GM12865 (cell line): ENCODE results near the gene ZNF229.
"Not testable (repeated sequence)": the region's sequence is repeated elsewhere in the genome, so short reads cannot be mapped to it uniquely, and the experiment has no call there.

Source experiments
- DNase-seq: peaks from one replicate; pipeline ENCODE4 v3.0.0; 2010; ENCODE audit warnings: low read depth
- H3K4me3 ChIP-seq: 2 replicates; pipeline ENCODE4 v1.5.1; 2011; ENCODE audit warnings: mild to moderate bottlenecking, low read depth, low read length, control low read depth
- TF ChIP-seq, protein P1 (sequence below): IDR thresholded peaks from 2 replicates; pipeline ENCODE4 v1.5.1; 2011; ENCODE audit warnings: low read length, control low read depth, low read depth, inconsistent platforms; ENCODE audit not compliant: insufficient read depth; ENCODE audit errors: missing control alignments

ZNF229 gene

DNA sequence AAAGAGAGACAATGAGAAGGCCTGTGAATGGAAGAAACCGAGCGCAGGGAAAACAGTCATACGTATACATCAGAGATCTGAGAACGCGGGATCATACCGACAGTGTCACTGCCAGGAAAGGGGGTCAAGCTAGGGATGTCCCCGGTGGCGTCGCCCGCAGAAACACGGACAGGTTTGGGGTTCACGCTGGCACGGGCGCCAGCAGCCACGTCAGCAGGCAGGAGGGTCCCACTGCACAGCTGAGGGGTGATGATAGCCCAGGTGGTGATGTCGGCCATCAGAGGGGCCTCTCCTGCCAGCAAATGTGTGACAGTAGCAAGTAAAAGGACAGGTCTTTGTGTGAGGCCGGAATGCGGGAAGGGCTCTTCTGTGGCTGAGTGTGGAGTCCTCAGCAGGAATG, 3.4 kb upstream of the ZNF229 start:
- TF ChIP-seq, protein P1, sequence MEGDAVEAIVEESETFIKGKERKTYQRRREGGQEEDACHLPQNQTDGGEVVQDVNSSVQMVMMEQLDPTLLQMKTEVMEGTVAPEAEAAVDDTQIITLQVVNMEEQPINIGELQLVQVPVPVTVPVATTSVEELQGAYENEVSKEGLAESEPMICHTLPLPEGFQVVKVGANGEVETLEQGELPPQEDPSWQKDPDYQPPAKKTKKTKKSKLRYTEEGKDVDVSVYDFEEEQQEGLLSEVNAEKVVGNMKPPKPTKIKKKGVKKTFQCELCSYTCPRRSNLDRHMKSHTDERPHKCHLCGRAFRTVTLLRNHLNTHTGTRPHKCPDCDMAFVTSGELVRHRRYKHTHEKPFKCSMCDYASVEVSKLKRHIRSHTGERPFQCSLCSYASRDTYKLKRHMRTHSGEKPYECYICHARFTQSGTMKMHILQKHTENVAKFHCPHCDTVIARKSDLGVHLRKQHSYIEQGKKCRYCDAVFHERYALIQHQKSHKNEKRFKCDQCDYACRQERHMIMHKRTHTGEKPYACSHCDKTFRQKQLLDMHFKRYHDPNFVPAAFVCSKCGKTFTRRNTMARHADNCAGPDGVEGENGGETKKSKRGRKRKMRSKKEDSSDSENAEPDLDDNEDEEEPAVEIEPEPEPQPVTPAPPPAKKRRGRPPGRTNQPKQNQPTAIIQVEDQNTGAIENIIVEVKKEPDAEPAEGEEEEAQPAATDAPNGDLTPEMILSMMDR: no peak
- H3K4me3 ChIP-seq: no peak overlapping the region
- no peak for DNase-seq

DNA sequence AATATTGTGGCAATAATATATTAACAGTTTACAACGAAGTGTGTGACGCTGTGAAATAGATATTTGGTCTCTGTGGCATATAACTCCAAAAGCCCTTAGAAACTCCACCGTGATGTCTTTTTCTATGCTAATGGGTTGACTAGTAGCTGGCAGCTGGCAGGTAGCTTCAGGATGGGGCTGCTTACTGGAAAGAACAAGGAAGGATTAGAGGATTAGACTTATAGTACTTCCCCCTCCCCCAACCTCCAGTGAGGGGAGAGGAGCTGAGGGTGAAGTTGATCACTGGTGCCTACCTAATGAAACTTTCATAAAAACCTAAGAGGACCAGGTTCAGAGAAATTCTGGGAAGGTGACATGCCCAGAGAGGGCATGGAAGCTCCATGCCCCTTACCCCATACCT, 9.8 kb downstream of the ZNF229 start:
- DNase-seq: no peak
- TF ChIP-seq, protein P1: no peak
- H3K4me3 ChIP-seq: no peak overlapping the region

DNA sequence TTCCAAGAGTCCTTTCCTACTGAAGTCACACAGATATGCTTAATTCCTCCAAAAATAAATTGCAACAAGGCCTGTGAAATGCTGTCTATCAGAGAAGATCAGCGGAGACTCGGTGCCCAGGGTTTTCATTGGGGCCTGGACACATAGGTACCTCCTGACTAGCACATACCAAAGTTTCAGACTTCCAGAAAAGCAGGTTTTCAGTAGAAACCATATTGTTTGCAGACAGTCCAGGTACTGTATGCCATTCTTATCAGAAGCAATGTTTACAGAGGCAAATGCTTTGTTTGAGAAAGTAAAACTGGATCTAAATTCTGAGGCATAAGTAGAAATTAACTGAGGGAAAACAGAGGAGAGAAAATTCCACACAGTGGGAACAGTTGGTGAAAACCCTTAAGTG, 12.8 kb downstream of the ZNF229 start:
- no peak overlapping the region for H3K4me3 ChIP-seq
- no peak for DNase-seq
- TF ChIP-seq, protein P1: no peak

DNA sequence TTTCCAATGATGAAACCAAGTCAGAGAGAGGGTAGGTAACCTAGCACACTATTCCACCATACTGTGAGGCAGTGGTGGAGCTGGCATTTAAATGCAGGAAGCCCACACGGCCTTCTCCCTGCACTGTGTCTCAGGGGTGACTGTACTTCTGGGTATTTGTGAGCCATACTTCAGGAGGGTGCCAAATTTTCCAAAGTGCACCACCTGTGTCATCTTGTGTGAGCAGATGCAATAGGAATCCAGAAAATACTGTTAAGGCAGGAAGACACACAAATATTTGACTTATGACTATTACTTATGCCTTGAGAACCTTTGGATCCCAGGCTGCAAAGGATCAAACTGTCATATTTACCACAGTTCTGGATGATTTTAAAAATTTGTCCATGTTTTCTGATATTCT, 17.3 kb downstream of the ZNF229 start:
- no peak for DNase-seq
- TF ChIP-seq, protein P1: no peak
- H3K4me3 ChIP-seq: no peak overlapping the region

DNA sequence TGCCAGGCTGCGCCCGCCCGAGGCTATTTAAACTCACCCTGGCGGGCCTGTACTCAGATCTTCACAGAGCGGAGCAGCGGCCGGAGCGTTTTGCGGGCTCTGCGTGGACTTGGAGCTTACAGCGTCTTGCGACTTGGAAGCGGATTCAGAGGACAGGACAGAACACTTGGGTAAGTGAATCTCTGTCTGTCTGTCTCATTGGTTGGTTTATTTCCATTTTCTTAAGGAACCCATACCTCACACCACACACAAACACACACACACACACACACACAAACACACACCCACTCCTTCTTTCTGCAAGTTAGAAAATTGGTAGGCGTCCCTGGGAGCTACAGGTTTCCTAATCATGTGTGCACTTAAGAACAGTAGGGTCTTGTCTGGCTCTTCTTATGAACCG, 32.7 kb downstream of the ZNF229 start:
- H3K4me3 ChIP-seq: not testable (repeated sequence)

DNA sequence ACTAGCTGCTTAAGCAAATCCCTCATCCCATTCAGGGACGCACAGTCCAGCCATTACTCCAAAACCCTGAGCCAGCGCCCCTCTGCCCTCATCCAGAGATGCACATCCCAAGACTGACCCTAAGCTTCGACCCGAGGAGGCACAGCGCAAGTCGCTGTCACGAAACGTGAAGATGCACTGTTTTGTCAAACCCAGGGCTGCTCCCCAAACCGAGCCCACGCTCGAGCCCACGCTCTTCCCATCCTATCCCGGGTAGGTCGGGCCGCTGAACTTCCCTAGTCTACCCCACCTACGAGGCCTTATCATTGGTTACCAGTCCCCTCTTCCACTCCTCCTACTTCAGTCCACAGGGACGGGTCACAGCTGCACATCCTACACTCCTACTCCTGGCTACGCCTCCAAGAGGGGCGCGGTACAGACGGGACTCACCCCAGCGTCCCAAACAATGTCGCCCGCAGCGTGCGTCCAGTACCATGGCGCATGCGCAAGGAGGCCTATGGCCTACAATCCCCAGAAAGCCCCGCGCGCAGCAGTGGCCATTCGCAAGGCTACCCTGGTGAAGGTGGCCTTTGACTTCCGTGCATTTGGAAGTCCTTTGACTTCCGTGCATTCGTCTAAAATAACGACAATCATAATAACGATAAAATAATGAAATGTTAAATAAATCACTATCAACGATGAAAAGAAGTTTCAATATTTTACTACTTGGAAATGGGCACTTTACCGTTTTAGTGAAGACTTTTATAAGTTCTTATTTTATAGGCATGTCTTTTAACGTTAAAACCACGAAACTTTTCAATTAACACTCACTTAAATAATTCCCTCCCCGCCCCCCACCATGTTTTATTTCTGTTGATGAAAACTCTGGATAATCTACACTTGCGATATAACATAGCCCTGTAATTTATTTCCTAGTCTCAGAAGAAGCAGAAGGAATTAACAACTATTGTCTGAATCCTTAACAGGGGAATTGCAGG, 46.8 kb downstream of the ZNF229 start, which contains the start of gene ZNF285:
Gene ZNF285, minus strand, starts transcription at position 470 of the 977 bp plus-strand sequence. CDS start 4,395 bp downstream, outside the sequence.
- TF ChIP-seq, protein P1: no peak
- peak; percentile 30 for DNase-seq
- no peak within 1 kb of the TSS for H3K4me3 ChIP-seq

More for the DNA sequence above, 32.7 kb downstream of the ZNF229 start:
- not testable (repeated sequence) for DNase-seq

DNA sequence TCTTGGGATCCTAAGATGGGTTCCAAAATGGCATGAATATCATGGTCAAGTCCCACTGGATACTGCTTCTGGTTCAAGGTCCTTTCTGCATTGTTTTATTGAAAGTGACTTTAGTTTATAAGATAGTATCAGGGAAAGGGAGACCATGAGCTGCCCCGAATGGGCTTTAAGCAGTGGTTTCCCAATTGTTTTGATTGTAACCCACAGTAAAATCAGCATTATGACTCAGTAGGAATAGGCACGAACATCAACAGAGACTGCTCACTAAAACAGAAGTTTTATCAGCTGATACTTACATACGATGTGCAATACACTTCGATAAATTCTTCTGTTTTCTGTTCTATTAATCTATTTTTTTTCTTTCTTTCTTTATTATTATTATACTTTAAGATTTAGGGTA, 59.0 kb downstream of the ZNF229 start:
- DNase-seq, H3K4me3 ChIP-seq: not testable (repeated sequence)
